Thoracic aorta (tissue), 2 donors: ENCODE results near the gene DHRS4L2. TPM values are rescaled to one million over a fixed set of nuclear protein-coding genes. Genes with fewer than 3 reads are reported as not detected.
"Not testable (repeated sequence)": the region's sequence is repeated elsewhere in the genome, so short reads cannot be mapped to it uniquely, and the experiment has no call there.

ENCODE experiments used
- ATAC-seq: fragments of 150-250 bp; one replicate; pipeline ENCODE4 v1.8.0; 2017; ENCODE audit warnings: low read depth; ENCODE audit not compliant: insufficient number of reproducible peaks, low FRiP score
- DNase-seq: peaks from one replicate; pipeline ENCODE4 v3.0.0-alpha.2; 2020; ENCODE audit warnings: low spot score
- H3K27ac ChIP-seq, 2 donors: fragments of 200-600 bp; sonication (generic); 1 replicate in 1 of 2; 2 replicates in 1 of 2; pipeline ENCODE4 v1.5.1; 2016; ENCODE audit warnings: mild to moderate bottlenecking in 2 of 2, moderate library complexity in 2 of 2
- H3K27me3 ChIP-seq: fragments of 200-600 bp; sonication (generic); replicated peaks from 2 replicates; pipeline ENCODE4 v1.6.0; 2016; ENCODE audit warnings: mild to moderate bottlenecking; ENCODE audit not compliant: insufficient read depth
- H3K36me3 ChIP-seq: fragments of 200-600 bp; sonication (generic); one replicate; pipeline ENCODE4 v1.5.1; 2016
- H3K4me1 ChIP-seq, 2 donors: fragments of 200-600 bp; sonication (generic); 1 replicate in 1 of 2; 2 replicates in 1 of 2; pipeline versions ENCODE4 v1.5.1 to v1.6.0; 2016; ENCODE audit warnings: low read depth in 2 of 2, mild to moderate bottlenecking in 1 of 2; ENCODE audit not compliant: control insufficient read depth in 1 of 2
- H3K4me3 ChIP-seq: fragments of 200-600 bp; sonication (generic); 2 replicates; pipeline ENCODE4 v1.5.1; 2016; ENCODE audit warnings: mild to moderate bottlenecking
- H3K9me3 ChIP-seq: fragments of 200-600 bp; sonication (generic); 2 replicates; pipeline ENCODE4 v1.5.1; 2016
- CTCF ChIP-seq: fragments of 200-600 bp; sonication (generic); IDR thresholded peaks from one replicate; pipeline ENCODE4 v1.5.1; 2019; ENCODE audit warnings: antibody characterized with exemption
- total RNA-seq, 2 donors: library from RNA; depleted of rRNA; stranded (reverse); fragments of >200 nt; gene quantifications; one replicate each; pipeline versions ENCODE4 v1.1.0 to v1.2.3, GENCODE V29; 2016

DHRS4L2 gene
- total RNA-seq, 2 donors from 2014 or later = 5.5 to 6.9 TPM

GRCh38 chr14:23950411-23951135 lies 38.2 kb upstream of the DHRS4L2 start:
- no peak for DNase-seq
- H3K27ac ChIP-seq = no peak overlapping the region
- no peaks in the 10 kb centered on the region for H3K36me3 ChIP-seq
- no peaks in the 10 kb centered on the region for H3K27me3 ChIP-seq
- no peaks in the 10 kb centered on the region for H3K9me3 ChIP-seq
- no peak for TF ChIP-seq CTCF
- H3K4me3 ChIP-seq = no peak overlapping the region
- peaks cover 8% of the 10 kb centered on the region in 2 donors for H3K4me1 ChIP-seq
- no peak for ATAC-seq

DNA sequence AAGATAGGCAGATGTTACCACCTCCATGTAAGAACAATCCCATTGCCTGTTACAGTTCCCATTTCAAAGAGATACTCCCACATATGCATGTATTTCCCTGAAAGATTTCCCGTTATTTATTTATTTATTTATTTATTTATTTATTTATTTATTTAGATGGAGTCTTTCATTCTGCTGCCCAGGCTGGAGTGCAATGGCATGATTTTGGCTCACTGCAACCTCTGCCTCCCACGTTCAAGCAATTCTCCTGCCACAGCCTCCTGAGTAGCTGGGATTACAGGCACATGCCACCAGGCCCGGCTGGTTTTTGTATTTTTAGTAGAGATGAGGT lies 37.6 kb upstream of the DHRS4L2 start:
- not testable (repeated sequence) for ATAC-seq, DNase-seq, H3K4me3 ChIP-seq, H3K27me3 ChIP-seq, H3K9me3 ChIP-seq, H3K4me1 ChIP-seq, H3K36me3 ChIP-seq, H3K27ac ChIP-seq

GRCh38 chr14:23951590-23952201 lies 37.0 kb upstream of the DHRS4L2 start:
- no peaks in the 10 kb centered on the region for H3K27me3 ChIP-seq
- no peak overlapping the region for H3K4me3 ChIP-seq
- no peaks in the 10 kb centered on the region for H3K36me3 ChIP-seq
- DNase-seq (no peak), ATAC-seq (no peak)
- no peaks in the 10 kb centered on the region for H3K9me3 ChIP-seq
- TF ChIP-seq CTCF = no peak
- H3K4me1 ChIP-seq = peaks cover 8% of the 10 kb centered on the region in 2 donors
- no peak overlapping the region for H3K27ac ChIP-seq

DNA sequence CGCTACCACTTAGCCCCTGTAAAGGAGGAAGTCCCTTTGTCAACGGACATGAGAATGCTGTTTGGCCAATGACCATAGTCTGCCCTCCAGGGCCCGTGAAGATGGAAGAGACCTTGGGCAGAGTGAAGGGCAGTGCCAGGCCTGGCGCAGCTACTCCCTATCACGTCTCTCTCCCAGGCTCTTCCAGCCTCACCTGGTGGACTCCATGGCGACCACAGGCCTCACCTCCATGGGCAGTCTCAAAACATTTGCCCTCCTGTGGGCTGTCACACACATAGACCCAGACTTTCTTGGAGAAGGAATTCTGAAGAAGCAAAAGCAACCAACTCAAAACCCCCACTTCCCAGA lies 35.6 kb upstream of the DHRS4L2 start:
- Histone ChIP-seq H3K27ac (peak overlapping the region in 1 of 2 donors; percentile 79), H3K4me3 (peak overlapping the region; percentile 81)
- not testable (repeated sequence) for H3K27me3 ChIP-seq, DNase-seq, H3K36me3 ChIP-seq, ATAC-seq, H3K9me3 ChIP-seq, H3K4me1 ChIP-seq

DNA sequence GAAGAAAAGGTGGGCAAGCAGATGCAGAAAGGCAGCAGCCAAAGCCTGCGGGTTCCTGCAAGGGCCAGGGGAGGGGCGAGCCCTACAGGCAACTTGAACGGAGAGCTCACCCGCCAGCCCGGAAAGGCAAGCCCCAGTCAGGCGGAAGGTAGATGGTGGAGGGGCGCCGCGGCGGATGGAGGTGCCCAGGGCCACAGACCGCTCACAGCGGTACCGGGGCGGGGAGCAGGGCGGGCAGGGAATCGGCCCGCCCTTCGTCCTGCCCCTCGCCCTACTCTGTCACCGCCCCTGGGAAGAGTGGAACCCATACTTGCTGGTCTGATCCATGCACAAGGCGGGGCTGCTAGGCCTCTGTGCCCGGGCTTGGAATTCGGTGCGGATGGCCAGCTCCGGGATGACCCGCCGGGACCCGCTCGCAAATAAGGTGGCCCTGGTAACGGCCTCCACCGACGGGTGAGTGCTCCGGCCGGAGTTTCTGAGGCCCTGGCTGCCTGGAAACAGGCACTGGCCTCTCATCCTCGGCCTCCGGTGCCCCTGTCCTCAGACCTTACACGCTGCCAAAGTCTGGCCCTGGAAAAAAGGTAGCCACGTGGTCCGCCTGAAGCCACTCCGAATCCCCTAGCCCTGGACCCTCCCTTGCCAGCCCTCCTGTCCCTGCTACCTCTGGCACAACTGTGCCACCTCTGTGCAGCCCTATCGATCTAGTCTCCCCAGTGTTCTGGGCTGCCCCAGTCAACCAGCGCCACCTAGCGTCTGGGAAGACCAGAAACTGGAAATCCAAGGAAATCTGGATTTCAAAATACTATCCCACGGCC lies 35.1 kb upstream of the DHRS4L2 start, which contains the start of gene DHRS4:
TSS of gene DHRS4 (plus strand) at position 307 of the 815 bp plus-strand sequence. CDS start at position 326, 19 bp downstream.
- DNase-seq (peak; percentile 35), ATAC-seq (peak; percentile 69)
- Histone ChIP-seq H3K9me3 (no peaks in the 10 kb centered on the region), H3K36me3 (no peaks in the 10 kb centered on the region), H3K27ac (peak within 1 kb of the TSS; percentile 61 to 79), H3K4me1 (peaks cover 8% of the 10 kb centered on the region in 2 donors), H3K27me3 (no peaks in the 10 kb centered on the region), H3K4me3 (peak within 1 kb of the TSS; percentile 81)
- peak; percentile 73 for TF ChIP-seq CTCF

GRCh38 chr14:23954279-23954614 lies 34.5 kb upstream of the DHRS4L2 start:
- peak overlapping the region; percentile 61 to 79 for H3K27ac ChIP-seq
- not testable (repeated sequence) for H3K9me3 ChIP-seq, H3K27me3 ChIP-seq, DNase-seq, ATAC-seq, H3K4me1 ChIP-seq, H3K36me3 ChIP-seq
- H3K4me3 ChIP-seq = peak overlapping the region; percentile 81

- ATAC-seq, H3K9me3 ChIP-seq, H3K4me1 ChIP-seq, H3K36me3 ChIP-seq, H3K27me3 ChIP-seq, DNase-seq: not testable (repeated sequence)
- Histone ChIP-seq H3K27ac (peak overlapping the region in 1 of 2 donors; percentile 79), H3K4me3 (peak overlapping the region; percentile 81)
Measured at GRCh38 chr14:23954965-23955364, 33.8 kb upstream of the DHRS4L2 start.

GRCh38 chr14:23955811-23956210 lies 32.9 kb upstream of the DHRS4L2 start:
- not testable (repeated sequence) for H3K4me3 ChIP-seq, H3K4me1 ChIP-seq, H3K27ac ChIP-seq, DNase-seq, H3K36me3 ChIP-seq, H3K27me3 ChIP-seq, ATAC-seq, H3K9me3 ChIP-seq

DNA sequence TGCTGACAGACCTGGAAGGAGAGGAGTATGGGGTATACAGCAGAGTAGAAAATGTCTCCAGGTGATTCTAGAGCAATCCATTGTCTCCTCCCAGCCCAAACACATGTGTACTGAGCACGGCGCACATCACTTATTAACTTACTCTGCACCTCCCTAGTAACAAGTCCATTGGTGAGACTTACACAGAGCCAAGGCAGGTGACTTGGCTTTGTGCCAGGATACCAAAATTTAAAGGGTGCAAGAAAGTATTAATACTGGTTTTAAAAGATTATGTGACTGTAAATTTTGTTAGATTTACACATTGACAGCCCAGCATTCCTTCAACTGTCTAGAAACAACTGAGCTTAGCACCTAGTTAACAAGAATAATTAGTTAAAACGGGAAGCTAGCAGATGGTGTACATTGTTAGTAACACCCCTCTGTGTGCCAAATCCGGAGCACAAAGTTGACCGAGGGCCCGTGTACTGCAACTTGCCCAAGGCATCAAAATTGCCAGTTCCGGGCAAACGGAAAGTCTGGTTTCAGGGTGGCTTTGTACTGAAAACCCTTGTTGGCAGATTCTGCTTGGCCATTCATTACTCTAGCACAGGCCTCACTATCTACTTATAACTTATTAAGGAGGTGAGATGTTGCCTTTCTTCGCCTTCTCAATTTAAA lies 30.7 kb upstream of the DHRS4L2 start:
- not testable (repeated sequence) for DNase-seq, H3K36me3 ChIP-seq, H3K27me3 ChIP-seq, H3K27ac ChIP-seq, H3K4me3 ChIP-seq, H3K9me3 ChIP-seq, H3K4me1 ChIP-seq, ATAC-seq
